ENCODE measurements around the gene CCDC124. TPM values are rescaled to one million over a fixed set of nuclear protein-coding genes. Genes with fewer than 3 reads are reported as not detected.

Gene CCDC124
- total RNA-seq, 1 donor = 22.9 TPM

DNA sequence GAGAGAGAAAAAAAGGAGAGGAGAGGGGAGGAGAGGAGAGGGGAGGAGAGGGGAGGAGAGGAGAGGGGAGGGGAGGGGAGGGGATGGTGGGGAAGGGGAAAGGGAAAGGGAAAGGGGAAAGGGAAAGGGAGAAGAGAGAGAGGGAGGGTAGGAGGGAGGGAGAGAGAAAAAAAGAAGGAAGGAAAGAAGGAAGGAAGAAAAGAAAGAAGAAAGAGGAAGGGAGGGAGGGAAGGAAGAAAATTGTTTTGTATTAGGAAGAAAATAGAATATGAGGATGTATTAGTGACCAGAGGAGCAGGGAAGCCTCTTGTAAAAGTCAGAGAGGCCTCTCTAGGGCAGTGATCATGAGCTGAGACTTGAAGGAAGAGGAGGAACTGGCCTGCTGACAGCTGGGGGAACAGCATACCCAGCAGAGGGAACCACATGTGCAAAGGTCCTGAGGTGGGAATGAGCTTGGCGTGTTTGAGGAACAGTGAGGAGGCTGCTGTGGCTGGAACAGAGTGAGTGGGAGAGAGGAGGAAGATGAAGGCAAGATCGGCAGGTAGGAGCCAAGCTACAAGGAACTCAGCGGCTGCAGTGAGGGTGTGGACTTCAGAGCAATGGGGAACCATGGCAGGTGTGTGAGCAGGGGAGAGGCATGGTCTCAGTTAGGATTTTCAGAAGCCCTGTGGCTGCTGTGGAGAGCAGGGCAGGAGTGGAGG is 24.5 kb downstream of the CCDC124 start:
- H3K4me3 ChIP-seq (ENCODE audit: low read depth, low read length) = no peak overlapping the region
- DNase-seq (ENCODE audit: low read depth) = no peak
- TF ChIP-seq, protein P1, sequence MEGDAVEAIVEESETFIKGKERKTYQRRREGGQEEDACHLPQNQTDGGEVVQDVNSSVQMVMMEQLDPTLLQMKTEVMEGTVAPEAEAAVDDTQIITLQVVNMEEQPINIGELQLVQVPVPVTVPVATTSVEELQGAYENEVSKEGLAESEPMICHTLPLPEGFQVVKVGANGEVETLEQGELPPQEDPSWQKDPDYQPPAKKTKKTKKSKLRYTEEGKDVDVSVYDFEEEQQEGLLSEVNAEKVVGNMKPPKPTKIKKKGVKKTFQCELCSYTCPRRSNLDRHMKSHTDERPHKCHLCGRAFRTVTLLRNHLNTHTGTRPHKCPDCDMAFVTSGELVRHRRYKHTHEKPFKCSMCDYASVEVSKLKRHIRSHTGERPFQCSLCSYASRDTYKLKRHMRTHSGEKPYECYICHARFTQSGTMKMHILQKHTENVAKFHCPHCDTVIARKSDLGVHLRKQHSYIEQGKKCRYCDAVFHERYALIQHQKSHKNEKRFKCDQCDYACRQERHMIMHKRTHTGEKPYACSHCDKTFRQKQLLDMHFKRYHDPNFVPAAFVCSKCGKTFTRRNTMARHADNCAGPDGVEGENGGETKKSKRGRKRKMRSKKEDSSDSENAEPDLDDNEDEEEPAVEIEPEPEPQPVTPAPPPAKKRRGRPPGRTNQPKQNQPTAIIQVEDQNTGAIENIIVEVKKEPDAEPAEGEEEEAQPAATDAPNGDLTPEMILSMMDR (IDR thresholded peaks at IDR 0.05; ENCODE audit: insufficient read depth, low read depth, low read length) = no peak

DNA sequence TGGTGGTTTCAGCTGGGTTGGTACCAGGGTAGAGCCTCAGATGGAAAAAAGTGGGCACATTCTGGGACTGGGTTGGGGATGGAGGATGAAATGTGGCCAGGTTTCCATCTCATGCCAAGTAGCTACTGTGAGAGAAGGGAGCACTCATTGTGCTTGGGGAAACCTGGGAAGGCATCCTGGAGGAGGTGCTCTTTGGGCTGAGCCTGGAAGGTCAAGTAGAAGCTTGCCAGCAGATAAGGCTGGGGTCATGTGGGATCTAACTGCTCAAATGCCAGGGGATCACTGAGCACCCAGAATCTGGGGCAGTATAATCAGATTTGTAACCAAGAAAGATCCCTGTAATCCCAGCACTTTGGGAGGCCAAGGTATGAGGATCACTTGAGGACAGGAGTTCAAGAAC is 25.1 kb downstream of the CCDC124 start:
- DNase-seq (ENCODE audit: low read depth) = no peak
- TF ChIP-seq, protein P1 (IDR thresholded peaks at IDR 0.05; ENCODE audit: insufficient read depth, low read depth, low read length) = no peak
- no peak overlapping the region for H3K4me3 ChIP-seq (ENCODE audit: low read depth, low read length)

DNA sequence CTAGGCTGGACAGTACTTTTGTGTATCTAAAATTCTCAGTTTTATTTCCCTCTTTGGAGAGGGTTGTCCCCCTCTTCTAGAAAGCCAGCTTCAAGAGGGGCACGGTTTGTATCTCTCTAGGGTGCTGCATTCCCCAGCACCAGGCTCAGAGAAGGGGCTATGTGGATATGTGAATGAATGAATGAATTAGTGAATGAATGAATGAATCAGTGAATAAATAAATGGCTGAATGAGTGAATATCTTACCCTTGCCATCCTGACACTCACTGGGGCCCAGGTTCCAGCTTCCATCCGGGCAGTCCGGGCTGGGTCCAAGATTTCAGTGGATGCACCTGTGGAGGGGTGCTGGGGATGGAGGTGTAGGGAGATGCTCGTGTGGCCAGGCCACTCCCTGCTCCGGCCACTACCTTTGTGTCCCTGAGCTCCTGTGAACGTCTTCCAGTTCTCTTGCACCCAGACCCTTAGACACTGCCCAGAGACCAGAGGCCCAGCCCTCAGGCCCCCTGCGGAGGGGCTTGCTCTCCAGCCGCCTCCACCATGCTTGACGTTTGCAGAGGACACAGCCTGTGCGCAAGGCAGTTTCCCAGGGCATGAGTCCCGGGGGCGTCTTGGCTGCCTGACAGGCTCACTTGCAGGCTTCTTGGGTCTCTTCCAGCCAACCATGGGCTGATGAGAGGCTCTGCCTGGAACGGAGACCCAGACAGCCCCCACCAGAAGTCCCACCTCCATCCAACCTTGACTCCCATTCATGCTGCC is 31.3 kb downstream of the CCDC124 start:
- no peak for DNase-seq (ENCODE audit: low read depth)
- H3K4me3 ChIP-seq (ENCODE audit: low read depth, low read length) = no peak overlapping the region

DNA sequence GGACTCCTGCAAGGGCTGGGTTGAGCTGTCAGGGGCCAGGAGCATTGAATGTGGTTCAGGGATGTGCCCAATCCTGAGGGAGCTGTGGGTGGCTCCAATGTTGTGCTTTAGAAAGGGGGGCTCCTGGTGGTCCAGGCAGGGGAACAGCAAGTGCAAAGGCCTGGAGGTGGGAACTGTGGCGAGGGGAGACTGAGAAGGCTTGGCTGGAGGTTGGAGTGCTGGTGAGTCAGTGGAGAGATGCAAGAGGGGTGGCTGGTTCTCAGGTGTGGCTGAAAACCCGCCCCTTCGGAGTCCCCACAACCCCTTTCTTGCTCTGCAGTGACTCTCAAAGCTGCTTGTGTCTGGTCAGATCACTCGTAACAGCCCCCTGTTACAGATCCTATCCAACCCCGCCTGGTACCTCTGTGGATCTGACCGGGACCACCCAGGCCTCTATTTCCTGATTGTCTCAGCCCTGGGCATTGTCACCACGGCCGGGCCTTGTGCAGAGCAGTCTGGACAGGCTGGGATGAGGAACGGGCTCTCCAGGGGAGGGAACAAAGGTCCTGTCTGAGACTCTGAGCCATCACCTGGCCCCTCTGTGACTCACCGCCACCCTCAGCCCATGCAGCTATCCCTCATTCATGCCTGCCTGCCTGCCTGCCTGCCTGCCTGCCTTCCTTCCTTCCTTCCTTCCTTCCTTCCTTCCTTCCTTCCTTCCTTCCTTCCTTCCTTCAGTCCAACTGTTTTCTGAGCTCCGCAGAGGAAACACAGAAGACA is 32.7 kb downstream of the CCDC124 start:
- TF ChIP-seq, protein P1 (IDR thresholded peaks at IDR 0.05; ENCODE audit: insufficient read depth, low read depth, low read length) = no peak
- no peak for DNase-seq (ENCODE audit: low read depth)
- H3K4me3 ChIP-seq (ENCODE audit: low read depth, low read length) = no peak overlapping the region

More for the DNA sequence above, 31.3 kb downstream of the CCDC124 start:
- TF ChIP-seq, protein P1 (IDR thresholded peaks at IDR 0.05; ENCODE audit: insufficient read depth, low read depth, low read length) = no peak

DNA sequence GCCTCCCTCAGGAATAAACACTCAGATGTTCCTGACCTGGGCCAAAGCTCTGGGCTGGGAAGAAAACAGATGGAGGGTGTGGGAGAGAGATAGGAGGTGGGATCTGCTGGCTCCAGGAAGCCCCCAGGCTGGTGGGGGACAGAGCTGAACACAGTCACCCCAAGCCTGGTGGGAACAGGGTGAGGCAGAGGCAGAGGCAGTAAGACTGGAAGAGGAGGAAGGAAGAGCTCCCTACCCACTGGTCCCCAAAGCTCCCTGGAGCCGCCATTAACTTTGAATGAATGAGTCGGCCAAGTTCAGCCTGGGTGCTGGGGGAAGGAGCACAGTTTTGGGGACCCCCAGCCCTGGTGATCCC is 33.3 kb downstream of the CCDC124 start:
- DNase-seq (ENCODE audit: low read depth) = no peak
- TF ChIP-seq, protein P1 (IDR thresholded peaks at IDR 0.05; ENCODE audit: insufficient read depth, low read depth, low read length) = no peak
- no peak overlapping the region for H3K4me3 ChIP-seq (ENCODE audit: low read depth, low read length)

DNA sequence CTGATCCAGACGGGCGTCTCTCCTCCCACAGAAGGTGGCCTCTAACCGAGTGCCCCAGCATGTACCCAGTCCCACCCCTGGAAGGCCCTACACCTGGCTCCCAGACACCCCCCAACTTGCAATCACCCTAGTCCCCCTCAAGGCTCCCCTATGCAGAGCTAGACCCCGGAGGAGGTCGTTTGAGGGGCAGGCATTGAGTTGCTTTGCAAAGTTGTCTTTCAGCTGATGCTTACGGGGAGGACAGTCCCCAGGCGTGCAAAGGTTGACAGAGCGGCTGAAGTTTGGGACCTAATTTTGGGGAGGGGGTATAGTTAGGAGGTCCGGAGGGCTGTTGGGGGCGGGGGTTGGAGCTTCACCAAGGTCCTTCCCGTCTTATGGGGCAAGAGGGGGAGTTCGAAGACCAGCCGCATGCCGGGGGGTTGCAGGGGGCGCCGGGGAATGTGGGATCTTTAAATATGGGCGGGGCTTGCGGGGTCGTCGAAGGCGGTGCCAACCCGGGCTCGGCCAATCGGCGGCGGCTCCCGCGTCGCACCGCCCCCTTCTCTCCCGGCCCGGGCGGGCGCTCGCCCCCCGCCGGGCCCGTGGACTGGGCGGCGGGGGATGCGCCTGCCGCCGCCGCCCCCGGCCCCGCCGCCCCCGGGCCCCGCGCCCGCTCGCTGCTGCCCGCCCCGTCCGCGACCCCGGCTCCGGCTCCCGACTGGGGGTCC is 33.9 kb downstream of the CCDC124 start, which contains the start of gene KCNN1:
Gene KCNN1 (plus strand): TSS at position 558 of the 707 bp plus-strand sequence. CDS start 6,782 bp downstream, outside the sequence.
- H3K4me3 ChIP-seq (ENCODE audit: low read depth, low read length) = no peak within 1 kb of the TSS
- TF ChIP-seq, protein P1 (IDR thresholded peaks at IDR 0.05; ENCODE audit: insufficient read depth, low read depth, low read length) = no peak
- no peak for DNase-seq (ENCODE audit: low read depth)

All from fibroblast of villous mesenchyme (primary cell).